ENCODE measurements around the gene ERCC8.
A peak's percentile ranks its signal among the peaks of the same experiment; 100 is the strongest.
"Not testable (repeated sequence)": the region's sequence is repeated elsewhere in the genome, so short reads cannot be mapped to it uniquely, and the experiment has no call there.

ERCC8 gene

DNA sequence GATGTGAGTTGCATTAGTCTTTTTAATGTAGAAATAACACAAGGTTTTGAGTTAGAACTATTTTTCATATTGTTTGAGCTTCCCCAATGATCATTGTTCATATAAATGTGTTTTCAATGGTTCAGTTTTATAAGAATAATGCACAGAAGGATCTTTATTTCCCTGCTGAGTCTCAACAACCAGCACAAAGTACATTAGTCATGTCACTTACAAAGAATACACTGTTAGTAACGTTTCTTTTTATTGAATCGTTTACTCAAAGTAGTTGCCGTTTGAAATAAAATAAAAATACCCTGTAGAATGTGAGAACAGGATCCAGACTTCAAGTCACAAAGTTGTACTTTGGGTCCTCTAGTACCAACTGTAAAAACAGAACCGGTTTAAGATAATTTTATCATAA is 41.5 kb downstream of the ERCC8 start:
- DNase-seq: no peak

DNA sequence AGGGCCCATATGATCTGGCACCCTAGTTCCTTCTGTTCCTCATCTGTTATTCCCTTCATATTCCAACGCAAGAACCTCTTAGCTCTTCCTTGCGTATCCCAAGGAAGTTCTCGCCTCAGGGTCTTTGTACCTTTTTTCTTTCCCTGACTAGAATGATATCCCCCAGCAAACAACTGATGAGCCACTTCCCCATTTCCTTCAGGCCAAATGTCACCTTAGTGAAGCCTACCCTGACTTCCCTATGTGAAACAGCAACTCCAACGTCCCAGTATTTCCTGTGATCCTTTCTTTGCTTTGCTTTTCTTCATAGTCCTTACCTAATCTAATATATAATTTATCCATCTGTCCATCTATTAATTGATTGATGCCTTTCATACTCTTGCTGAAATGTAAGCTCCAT is 47.9 kb downstream of the ERCC8 start:
- no peak for DNase-seq

DNA sequence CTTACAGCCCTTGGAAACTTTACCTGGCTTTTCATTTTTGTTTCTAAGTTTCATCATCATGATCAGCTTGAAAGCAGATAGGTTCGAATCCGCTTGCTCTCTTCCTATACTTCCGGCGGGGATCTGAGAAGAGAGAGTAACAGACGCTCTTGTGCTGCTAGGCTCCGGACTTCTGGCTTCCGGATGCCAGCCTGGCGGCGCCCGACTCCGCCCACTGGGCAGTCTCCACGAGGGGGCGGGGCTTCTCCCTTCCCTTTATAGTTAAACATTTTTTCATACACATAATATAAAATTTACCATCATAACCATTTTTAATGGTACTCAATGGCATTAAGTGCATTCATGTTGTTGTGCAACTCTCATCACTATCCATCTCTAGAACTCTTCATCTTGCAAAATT is 51.3 kb downstream of the ERCC8 start:
- DNase-seq: no peak

DNA sequence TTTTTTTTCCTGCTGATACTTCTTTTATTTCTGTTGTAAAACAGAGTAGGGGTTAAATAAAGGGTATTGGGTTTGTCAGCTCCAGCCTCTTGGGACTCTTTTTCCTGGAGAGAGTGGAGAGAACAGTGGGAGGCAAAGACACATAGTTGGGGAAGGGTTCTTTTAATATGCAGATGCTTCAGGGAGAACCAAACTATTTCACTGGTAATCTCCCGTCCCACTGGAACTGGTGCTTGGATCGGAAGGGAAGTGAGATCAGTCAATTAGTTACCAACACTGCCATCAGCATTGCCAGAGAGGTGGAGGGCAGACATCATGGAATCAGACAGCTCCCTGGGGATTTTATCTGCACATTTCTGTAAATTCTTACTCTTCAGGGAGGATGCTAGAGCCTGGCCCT is 53.2 kb downstream of the ERCC8 start:
- no peak for DNase-seq

DNA sequence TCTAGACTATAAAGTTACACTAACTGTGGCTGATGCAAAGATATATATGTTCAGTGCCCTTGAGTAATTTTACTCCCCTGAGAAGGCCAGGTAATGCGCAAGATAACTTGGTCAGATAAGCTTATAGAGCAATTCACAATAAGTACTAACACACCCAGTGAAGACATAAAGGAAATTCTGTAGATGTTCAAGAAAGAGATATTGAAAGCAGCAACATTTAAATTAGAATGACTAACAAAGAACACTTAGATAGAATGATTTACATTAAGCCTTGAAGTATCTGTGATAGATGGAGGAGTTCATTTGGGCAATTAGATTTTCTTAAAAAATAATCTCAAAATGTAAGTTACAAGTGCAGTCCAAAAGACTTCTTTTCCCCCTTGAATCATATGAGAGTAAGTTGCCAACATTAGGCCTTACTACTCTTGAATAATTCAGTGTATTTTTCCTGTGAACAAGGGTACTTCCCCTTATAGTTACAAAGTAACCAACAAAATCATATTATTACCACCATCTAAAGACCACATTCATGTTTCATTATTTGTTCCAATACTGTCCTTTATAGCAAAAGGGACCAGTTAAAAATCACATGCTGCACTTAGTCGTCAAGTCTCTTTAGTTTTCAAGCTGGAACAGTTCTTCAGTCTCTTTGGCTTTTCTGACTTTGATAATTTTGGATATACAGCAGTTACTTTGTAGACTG is 56.4 kb downstream of the ERCC8 start:
- DNase-seq: no peak

DNA sequence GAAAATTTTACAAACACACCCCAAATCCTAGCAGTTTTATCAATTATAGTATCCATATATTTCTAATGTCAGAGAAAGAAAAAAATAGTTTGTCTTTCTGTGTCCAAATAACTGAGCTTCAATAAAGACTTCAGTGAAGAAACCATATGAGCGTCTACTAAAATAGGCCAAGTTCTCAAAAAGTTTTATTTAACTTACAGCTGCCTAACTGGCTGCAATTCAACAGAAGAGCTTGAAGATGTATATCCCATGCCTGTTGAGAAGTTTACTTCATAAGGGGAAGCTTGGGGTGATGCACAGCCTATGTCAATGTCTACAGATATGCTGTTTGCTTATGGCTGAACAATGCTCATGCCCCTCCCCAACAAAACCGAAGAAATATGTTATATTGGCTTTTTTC is 57.1 kb downstream of the ERCC8 start:
- no peak for DNase-seq

DNA sequence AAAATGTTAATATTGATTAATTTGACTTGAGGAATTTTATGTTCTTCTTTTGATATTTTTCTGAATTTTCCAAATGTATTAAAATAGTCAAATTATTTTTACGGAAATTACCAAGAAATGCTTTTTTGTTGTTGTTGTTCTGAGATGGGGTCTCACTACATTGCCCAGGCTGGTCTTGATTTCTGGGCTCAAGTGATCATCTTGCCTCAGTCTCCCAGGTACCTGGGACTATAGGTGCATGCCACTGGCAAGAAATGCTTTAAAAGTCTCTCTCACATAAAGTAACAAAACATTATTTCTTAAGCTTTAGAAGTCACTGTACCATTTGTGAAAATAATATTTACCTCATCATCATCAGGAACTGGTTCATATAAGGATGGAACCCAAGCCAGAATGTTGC is 57.8 kb downstream of the ERCC8 start:
- DNase-seq: no peak

DNA sequence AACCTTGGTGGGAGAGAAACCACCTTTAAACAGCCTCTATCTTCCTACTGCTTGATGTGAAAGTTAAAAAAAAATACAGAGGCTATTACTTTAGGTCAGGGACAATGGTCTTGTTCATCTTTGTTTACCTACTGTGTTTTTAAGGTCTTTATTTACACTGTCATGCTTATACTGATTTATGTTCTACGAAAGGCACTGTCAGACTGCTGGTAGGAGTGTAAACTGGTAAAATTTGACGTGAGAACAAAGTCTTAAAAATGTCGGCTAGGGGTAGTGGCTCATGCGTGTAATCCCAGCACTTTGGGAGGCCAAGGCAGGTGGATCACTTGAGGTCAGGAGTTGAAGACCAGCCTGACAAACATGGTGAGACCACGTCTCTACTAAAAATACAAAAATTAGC is 58.7 kb downstream of the ERCC8 start:
- no peak for DNase-seq

DNA sequence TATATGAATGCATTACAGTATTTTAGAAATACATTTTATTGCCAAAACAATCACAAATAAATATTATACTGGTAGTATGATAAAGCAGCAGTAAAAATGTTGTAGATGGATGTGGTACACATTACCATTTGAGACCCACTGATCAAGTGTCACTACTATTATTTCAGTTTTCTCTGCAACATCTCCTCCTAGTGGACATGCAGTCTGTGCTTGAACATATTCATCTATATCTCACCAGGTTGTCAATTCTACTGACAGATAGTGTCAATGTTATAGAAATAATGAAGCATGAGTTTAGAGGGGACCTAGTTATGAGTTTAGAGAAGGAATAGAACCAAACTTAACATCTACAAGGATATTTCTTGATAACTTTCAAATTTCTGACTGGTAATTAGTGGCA is 61.6 kb downstream of the ERCC8 start:
- DNase-seq: peak; percentile 3

DNA sequence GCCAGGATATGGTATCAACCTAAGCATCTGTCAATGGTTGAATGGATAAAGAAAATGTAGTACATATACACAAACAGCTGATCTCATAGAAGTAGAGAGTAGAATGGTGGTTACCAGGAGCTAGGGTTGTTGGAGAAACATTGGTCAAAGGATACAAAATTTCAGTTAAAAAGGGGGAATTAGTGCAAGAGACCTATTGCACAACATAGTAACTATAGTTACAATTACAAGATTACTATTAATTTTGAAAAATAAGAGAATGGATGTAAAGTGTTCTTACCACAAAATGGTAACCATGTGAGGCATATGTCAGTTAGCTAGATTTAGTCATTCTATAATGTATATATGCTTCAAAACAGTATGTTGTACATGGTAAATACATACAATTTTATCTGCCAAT is 72.0 kb downstream of the ERCC8 start:
- no peak for DNase-seq

DNA sequence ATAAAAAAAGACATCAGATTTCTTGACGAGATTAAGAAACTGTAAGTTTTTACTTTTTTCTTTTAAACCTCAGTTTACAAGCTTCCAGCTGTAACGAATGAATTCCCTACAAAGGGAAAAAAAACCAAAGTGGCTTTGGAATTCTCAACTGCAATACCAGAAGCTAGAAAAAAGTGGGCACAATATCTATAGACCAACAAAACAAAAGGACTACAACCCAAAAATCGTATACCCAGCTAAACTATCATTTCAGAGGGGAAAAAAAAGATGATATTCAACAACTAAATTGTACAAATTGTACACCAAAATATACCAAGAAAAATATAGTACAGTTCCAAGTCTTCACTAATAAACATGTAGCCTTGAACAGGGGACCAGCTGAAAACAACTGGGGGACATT is 74.0 kb downstream of the ERCC8 start:
- DNase-seq: no peak

DNA sequence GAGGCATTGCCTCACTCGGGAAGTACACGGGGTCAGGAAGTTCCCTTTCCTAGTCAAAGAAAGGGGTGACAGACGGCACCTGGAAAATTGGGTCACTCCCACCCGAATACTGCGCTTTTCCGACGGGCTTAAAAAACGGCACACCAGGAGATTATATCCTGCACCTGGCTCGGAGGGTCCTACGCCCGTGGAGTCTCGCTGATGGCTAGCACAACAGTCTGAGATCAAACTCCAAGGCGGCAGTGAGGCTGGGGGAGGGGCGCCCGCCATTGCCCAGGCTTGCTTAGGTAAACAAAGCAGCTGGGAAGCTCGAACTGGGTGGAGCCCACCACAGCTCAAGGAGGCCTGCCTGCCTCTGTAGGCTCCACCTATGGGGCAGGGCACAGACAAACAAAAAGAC is 84.3 kb downstream of the ERCC8 start:
- DNase-seq: not testable (repeated sequence)

DNA sequence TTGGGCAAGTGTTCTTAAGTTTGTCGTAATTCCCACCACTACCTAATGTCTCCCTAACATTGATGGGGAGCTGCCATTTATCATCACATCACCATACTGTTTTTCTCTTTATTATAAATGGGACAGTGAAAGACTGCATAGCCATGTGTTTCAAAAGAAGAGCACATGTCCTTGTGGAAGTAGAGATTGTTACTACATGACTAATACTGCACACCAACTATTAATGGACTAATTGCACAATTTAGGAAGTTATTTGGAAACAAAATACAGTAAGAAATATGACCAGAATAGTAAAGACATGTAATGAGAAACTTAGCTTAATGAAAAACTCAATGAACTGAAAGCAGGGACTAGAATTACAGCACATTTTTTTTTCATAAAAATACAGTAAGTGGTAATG is 88.8 kb downstream of the ERCC8 start:
- DNase-seq: peak; percentile 23

DNA sequence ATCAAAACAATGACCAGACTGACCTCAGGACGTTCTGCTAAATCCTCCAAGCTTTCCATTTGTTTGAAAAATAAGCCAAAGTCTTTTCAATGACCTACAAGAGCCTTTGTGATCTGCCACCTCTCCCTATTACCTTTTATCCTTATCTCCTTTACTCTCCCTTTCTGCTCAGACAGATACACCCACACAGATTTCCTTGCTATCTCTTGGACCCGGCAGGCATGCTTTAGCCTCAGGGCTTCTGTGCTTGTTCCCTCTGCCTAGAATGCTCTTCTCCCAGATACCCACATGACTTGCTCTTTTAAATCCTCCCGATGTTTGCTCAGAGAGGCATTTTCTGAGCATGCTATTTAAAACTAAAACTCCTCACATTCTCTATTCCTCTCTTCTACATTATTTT is 91.9 kb downstream of the ERCC8 start:
- peak; percentile 4 for DNase-seq

DNA sequence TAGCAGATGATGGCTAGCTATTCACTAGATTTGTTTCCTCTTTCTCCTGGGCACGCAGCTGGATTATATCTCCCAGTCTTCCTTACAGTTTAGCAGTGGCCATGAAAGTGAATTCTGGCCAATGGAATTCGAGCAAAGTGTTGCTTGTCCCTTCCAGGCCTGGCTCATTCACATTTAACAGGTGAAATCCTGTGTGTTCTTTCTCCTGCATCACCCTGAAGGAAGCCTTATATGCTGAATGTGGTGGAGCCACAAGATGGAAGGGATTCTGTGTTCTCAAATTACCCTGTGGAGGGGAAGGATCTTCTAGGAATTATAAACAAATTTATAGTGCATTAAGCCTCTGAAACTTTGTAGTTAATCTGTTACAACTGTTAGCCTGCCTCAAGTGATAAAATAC is 92.6 kb downstream of the ERCC8 start:
- no peak for DNase-seq

DNA sequence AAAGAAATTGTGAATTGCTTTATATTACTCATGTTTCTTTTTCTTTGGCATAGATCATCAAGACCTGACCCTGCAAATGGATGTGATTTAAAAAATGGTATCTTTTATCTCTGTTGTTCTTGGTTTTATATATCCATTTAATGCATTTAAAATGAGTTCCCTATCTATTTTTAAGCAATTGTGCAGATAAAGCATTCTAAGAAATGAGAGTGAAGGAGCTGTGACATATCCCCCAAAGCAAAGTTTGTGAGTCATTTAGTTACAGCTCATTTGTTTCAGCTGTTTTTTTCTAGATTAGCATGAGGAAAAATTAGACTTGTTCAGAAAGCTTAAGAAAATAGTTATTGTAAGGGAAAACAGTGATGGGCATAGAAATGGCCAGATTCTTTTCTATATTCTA is 93.2 kb downstream of the ERCC8 start:
- DNase-seq: no peak

DNA sequence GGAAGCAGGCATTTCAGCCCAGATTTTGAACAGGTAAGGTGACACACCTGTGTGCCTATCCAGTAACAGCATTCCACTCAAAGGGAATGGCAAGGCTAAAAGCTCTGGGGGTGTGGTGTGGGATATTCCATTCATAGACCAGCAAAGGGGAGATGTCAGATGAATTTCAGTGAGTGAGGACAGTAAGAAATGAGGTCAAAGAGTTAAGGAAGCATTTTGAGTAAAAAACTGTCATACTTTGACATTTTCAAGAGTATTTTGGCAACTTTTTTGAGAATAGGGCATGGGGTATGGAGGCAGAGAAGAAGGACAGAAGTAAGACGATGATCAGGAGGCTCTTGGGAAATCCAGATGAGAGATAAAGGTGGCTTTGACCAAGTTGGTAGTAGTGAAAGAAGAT is 98.6 kb downstream of the ERCC8 start:
- no peak for DNase-seq

DNA sequence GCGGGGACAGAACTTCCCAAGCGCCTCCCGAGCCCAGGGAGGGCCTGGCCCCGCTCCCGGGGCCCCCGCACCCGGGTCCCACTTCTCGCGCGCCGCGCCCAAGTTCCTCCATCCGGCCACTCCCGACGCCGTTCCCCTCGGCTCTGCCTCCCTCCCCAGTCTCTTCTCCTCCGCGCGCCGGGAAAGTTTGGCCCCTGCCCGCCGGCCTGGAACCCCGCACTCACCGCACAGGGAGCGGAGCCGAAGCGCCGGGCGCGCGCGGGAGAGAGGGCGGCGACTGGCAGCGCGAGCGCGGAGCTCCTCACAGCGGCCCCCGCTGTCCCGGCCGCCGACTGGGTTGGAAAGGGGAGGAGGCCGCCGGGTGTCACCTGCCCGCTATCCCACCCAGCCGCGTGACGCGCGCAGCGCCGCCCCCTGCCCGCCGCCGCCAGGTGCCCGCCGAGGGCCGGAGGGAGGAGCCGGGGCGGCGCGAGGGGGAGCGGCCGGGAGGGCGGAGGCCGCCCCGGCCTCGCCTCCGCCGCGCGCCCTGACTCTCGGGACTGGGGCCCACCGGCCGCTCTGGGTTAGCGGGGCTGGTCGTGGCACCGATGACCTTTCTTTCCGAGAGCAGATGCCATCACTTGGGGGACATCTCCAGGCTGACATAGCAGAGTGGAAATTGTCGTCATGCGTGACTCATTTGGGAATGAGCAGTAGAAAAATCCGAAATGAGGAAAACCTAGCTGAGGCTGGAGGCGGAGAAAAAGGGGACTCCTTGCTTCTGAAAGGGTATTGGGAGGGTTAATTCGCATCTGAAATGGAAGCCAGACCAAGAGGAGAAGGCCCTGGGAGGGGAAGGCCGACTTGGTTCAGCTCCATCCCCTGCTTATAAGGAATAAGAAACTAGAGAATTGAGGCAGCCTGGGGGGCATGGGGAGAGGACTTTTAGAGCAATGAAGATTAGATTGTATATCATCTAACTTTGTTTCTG is 100.6 kb downstream of the ERCC8 start, which contains the start of gene ELOVL7:
Gene ELOVL7 (minus strand): TSS at position 334 of the 970 bp plus-strand sequence. CDS start 56,872 bp downstream, outside the sequence.
- peak; percentile 52 for DNase-seq

DNA sequence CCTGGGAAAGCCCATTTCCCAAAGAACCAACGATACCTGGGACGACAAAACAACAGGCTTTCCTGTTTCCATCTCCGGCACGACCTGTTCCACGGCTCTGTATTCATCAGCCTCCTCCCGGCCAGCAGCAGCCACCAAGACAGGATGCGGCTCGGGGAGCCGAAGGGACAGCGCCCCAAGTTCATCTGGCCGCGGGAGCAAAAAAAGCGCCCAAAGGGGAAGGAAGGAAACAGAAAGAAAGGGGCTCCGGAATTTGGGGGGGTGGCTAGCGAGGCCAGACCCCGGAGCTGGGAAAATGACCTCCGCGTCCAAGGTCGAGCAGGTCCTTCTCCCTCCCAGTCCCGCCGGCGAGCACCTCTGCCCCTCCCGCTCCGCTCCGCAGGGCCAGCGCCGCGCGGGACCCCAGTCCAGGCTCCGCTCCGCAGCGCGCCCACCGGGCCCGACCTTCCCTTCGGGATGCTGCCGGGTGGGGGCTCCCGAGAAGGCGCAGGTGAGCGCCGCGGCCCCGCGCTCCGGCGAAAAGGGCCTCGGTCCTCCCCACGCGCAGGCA is 101.4 kb downstream of the ERCC8 start:
- DNase-seq: peak; percentile 20

DNA sequence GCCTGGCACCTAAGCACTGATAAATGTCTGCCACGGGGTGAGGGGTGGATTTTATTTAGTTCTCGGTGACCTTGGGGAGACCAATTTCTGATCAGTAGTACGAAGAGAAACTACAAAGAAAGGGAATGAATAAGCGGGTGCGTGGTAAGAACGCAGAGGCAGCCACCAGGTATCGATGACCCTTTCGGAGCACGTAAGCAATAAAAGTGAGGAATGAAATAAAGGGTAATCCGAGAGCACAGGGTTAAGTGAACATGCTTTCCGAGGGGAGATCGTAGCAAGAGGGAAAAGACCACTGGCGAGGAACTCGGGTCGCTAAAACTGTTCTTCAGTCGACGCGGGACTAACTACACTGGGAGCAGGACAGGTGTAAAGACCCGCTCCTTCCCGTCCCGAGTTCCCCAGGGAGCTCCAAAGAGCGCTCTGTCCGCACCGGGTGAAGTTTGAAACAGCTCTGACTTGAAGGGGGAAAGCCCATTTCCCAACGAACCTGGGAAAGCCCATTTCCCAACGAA is 101.9 kb downstream of the ERCC8 start:
- peak; percentile 14 for DNase-seq

DNA sequence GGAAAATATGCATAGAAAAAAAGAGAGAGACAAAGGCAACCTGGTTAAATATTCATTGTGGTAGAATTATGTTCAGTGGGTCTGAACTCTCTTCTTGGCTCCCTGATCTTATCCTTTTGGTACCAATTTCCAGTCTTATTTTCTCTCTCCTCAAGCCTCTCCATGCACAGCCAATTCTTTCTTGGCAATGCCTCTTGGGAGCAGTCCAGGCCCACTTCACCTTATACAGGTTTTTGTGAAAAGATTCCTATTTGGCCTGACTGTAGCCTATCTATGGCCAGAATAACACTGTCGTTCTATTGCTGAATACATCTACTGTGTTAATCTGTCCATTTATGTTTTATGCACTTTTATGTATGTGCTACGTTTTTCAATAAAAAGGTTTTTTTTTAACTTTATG is 103.5 kb downstream of the ERCC8 start:
- DNase-seq: no peak

DNA sequence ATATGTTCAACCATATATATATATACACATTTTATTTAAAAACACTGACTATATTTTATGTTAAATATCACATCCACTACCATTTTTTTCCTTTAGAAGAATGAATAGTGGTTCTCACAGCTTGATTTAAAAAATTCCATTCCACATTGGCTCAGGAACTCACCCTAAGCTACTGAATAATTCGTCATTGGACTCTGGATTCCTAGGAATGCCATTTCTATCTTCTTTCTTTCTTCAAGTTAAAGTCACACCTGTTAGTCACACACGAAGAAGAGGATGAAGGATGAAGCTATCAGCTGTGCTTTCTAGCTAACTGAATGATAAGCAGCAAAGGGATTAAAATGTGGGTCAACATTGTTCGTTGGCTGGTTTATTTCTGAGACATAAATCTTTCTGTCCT is 108.7 kb downstream of the ERCC8 start:
- no peak for DNase-seq

DNA sequence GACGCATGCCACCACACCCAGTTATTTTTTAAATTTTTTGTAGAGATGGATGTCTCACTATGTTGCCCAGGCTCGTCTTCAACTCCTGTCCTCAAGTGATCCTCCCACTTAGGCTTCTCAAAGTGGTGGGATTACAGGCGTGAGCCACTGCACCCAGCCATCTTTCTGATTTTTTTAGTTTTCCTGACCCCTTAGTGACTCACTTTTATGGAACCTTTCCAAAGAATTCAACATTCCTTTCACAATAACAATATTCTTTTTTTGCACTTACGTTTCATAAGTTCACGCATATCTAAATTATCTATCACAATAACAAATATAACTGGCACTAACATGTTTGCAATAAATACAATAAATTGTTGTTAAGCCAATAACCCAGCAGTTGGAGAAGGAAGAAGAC is 109.3 kb downstream of the ERCC8 start:
- DNase-seq: peak; percentile 21

DNA sequence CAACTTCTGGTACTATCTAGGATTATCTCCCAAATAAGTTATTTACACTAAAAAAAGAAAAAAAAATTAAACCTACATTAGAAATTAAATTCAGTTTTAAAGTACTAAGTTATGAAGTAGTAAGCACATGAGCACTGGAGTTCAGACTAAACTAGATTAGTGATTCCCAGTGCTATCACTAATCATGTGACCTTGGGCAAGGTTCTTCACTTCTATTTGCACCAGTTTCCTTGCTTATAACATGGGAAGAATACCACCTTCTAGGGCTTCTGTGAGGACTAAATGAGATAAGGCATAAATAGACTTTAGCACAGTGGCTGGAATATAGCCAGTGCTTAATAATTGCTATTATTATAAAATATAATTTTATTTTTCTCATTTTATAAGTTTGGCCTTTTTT is 111.3 kb downstream of the ERCC8 start:
- no peak for DNase-seq

All from EL (cell line).